Endothelial cell of umbilical vein (primary cell): ENCODE results near the gene NDUFAB1.

Source experiments
- CTCF ChIP-seq, 2 donors: IDR thresholded peaks; 1 replicate in 1 of 2; 2 replicates in 1 of 2; pipeline ENCODE4 v1.5.1; 2011; ENCODE audit warnings: low read length in 2 of 2, mild to moderate bottlenecking in 2 of 2, moderate library complexity in 2 of 2, control low read depth in 1 of 2, inconsistent platforms in 1 of 2, low read depth in 1 of 2; ENCODE audit not compliant: insufficient read depth in 1 of 2; ENCODE audit errors: extremely low read depth in 1 of 2
- EZH2 ChIP-seq: IDR thresholded peaks from 2 replicates; pipeline ENCODE4 v1.6.1; 2012; ENCODE audit warnings: borderline replicate concordance, low read depth, mild to moderate bottlenecking, moderate library complexity, low read length, inconsistent platforms; ENCODE audit not compliant: severe bottlenecking
- FOS ChIP-seq: IDR thresholded peaks from 2 replicates; pipeline ENCODE4 v1.6.1; 2011; ENCODE audit warnings: mild to moderate bottlenecking, low read length, moderate library complexity, borderline replicate concordance; ENCODE audit not compliant: insufficient read depth
- GATA2 ChIP-seq: IDR thresholded peaks from 2 replicates; pipeline ENCODE4 v1.7.0; 2011; ENCODE audit warnings: low read depth, mild to moderate bottlenecking, moderate library complexity, mixed read lengths, low read length; ENCODE audit not compliant: insufficient read length, insufficient read depth
- MAX ChIP-seq: IDR thresholded peaks from 2 replicates; pipeline ENCODE4 v1.6.1; 2011; ENCODE audit not compliant: insufficient read depth, insufficient read length
- MYC ChIP-seq: IDR thresholded peaks from one replicate; pipeline ENCODE4 v1.6.1; 2011; ENCODE audit warnings: mild to moderate bottlenecking, low read depth, low read length
- POLR2A ChIP-seq: IDR thresholded peaks from 2 replicates; pipeline ENCODE4 v1.6.1; 2012; ENCODE audit warnings: low read depth, mild to moderate bottlenecking, control low read depth, low read length
- POLR2AphosphoS5 ChIP-seq: IDR thresholded peaks from 2 replicates; pipeline ENCODE4 v1.6.1; 2012; ENCODE audit warnings: low read depth, mild to moderate bottlenecking, control low read depth, low read length, moderate library complexity; ENCODE audit not compliant: insufficient read depth

- TF ChIP-seq POLR2A (no peak), CTCF (IDR thresholded peaks at IDR 0.05; ENCODE audit: extremely low read depth in 1 of 2, insufficient read depth in 1 of 2, low read depth in 1 of 2, low read length in 2 of 2) (no peak), EZH2 (no peak), POLR2AphosphoS5 (no peak), MYC (no peak), MAX (no peak), FOS (no peak), GATA2 (no peak)
Measured at GRCh38 chr16:23554536-23554935, 41.6 kb downstream of the NDUFAB1 start.
